ENCODE measurements around the gene GALNT16. TPM values are rescaled to one million over a fixed set of nuclear protein-coding genes. Genes with fewer than 3 reads are reported as not detected.

The GALNT16 gene
- polyA plus RNA-seq, 3 donors: 0.01 TPM; not detected in 2

- peaks cover 9 to 18% (median 15%) of the 10 kb centered on the region in 3 donors for H3K27me3 Mint-ChIP-seq (ENCODE audit: low read depth in 3 of 3)
- H3K27ac Mint-ChIP-seq: no peak overlapping the region
- no peaks in the 10 kb centered on the region for H3K4me1 Mint-ChIP-seq
- H3K4me3 ChIP-seq (replicated peaks in 1 of 3; ENCODE audit: low read depth in 2 of 3, low read length in 3 of 3): no peak overlapping the region
- no peak overlapping the region for H3K9ac ChIP-seq (ENCODE audit: insufficient read depth, low read length, poor library complexity, severe bottlenecking)
- H4K20me1 ChIP-seq (ENCODE audit: insufficient read depth, low read length): no peaks in the 10 kb centered on the region
- H3K27me3 ChIP-seq (ENCODE audit: control insufficient read depth in 2 of 2, insufficient read depth in 2 of 2, low read length in 2 of 2): peaks cover 12 to 13% of the 10 kb centered on the region in 2 donors
- 81% methylated on average over 3 of the region's 4 CpGs for WGBS (ENCODE audit: insufficient coverage)
- intact Hi-C loops (cut with micrococcal nuclease): no loop called here
- no peak for DNase-seq
- no peaks in the 10 kb centered on the region for H3K4me1 ChIP-seq (ENCODE audit: control insufficient read depth in 1 of 2, insufficient read depth in 2 of 2, low read length in 2 of 2)
- H3K36me3 ChIP-seq (replicated peaks in 1 of 2; ENCODE audit: control insufficient read depth in 1 of 2, insufficient read depth in 2 of 2, low read length in 2 of 2): no peaks in the 10 kb centered on the region
- no peaks in the 10 kb centered on the region for H3K36me3 Mint-ChIP-seq
- H3K27ac ChIP-seq (ENCODE audit: low read depth in 1 of 2, low read length in 2 of 2): no peak overlapping the region
- no peak for TF ChIP-seq CTCF (IDR thresholded peaks at IDR 0.05)
- H3K4me3 Mint-ChIP-seq: no peak overlapping the region
- no peak overlapping the region for H2AFZ ChIP-seq (ENCODE audit: insufficient read depth, low read depth, low read length, poor library complexity, severe bottlenecking)
- no peaks in the 10 kb centered on the region for H3K9me3 ChIP-seq (replicated peaks in 1 of 2; ENCODE audit: control insufficient read depth in 1 of 2, insufficient read depth in 1 of 2, low read length in 2 of 2)
- H3K4me2 ChIP-seq (replicated peaks; ENCODE audit: extremely low read depth, low read length, poor library complexity, severe bottlenecking): no peak overlapping the region
- H3K9me3 Mint-ChIP-seq: peaks cover 0 to 1% (median 0%) of the 10 kb centered on the region in 7 donors
- no peaks in the 10 kb centered on the region for H3K79me2 ChIP-seq (ENCODE audit: insufficient read depth, low read length)
These were observed 8.8 kb downstream of the GALNT16 start for GRCh38 chr14:69268763-69269162.

- H3K27me3 ChIP-seq (ENCODE audit: control insufficient read depth in 2 of 2, insufficient read depth in 2 of 2, low read length in 2 of 2): peaks cover 6 to 7% of the 10 kb centered on the region in 2 donors
- Mint-ChIP-seq H3K27me3 (ENCODE audit: low read depth in 3 of 3) (peaks cover 6 to 13% (median 13%) of the 10 kb centered on the region in 3 donors), H3K27ac (no peak overlapping the region), H3K9me3 (peaks cover 0 to 1% (median 0%) of the 10 kb centered on the region in 7 donors), H3K4me3 (no peak overlapping the region), H3K4me1 (no peaks in the 10 kb centered on the region), H3K36me3 (no peaks in the 10 kb centered on the region)
- no peak for DNase-seq
- H2AFZ ChIP-seq (ENCODE audit: insufficient read depth, low read depth, low read length, poor library complexity, severe bottlenecking): no peak overlapping the region
- no peaks in the 10 kb centered on the region for H3K36me3 ChIP-seq (replicated peaks in 1 of 2; ENCODE audit: control insufficient read depth in 1 of 2, insufficient read depth in 2 of 2, low read length in 2 of 2)
- WGBS (ENCODE audit: insufficient coverage): 80% methylated on average over 1 of the region's 1 CpG
- H3K79me2 ChIP-seq (ENCODE audit: insufficient read depth, low read length): no peaks in the 10 kb centered on the region
- no peak overlapping the region for H3K9ac ChIP-seq (ENCODE audit: insufficient read depth, low read length, poor library complexity, severe bottlenecking)
- H3K4me3 ChIP-seq (replicated peaks in 1 of 3; ENCODE audit: low read depth in 2 of 3, low read length in 3 of 3): no peak overlapping the region
- no peak overlapping the region for H3K27ac ChIP-seq (ENCODE audit: low read depth in 1 of 2, low read length in 2 of 2)
- no peak overlapping the region for H3K4me2 ChIP-seq (replicated peaks; ENCODE audit: extremely low read depth, low read length, poor library complexity, severe bottlenecking)
- H3K9me3 ChIP-seq (replicated peaks in 1 of 2; ENCODE audit: control insufficient read depth in 1 of 2, insufficient read depth in 1 of 2, low read length in 2 of 2): no peaks in the 10 kb centered on the region
- intact Hi-C loops (cut with micrococcal nuclease): no loop called here
- no peaks in the 10 kb centered on the region for H3K4me1 ChIP-seq (ENCODE audit: control insufficient read depth in 1 of 2, insufficient read depth in 2 of 2, low read length in 2 of 2)
- no peak for TF ChIP-seq CTCF (IDR thresholded peaks at IDR 0.05)
- H4K20me1 ChIP-seq (ENCODE audit: insufficient read depth, low read length): no peaks in the 10 kb centered on the region
These were observed 9.4 kb downstream of the GALNT16 start for GRCh38 chr14:69269381-69269780.
